ENCODE measurements around the gene XPNPEP3. TPM values are rescaled to one million over a fixed set of nuclear protein-coding genes. Genes with fewer than 3 reads are reported as not detected.
"Not testable (repeated sequence)": the region's sequence is repeated elsewhere in the genome, so short reads cannot be mapped to it uniquely, and the experiment has no call there.

Gene XPNPEP3
- polyA plus RNA-seq (2012; ENCODE audit: insufficient read depth, insufficient read length): 13.0 TPM

DNA sequence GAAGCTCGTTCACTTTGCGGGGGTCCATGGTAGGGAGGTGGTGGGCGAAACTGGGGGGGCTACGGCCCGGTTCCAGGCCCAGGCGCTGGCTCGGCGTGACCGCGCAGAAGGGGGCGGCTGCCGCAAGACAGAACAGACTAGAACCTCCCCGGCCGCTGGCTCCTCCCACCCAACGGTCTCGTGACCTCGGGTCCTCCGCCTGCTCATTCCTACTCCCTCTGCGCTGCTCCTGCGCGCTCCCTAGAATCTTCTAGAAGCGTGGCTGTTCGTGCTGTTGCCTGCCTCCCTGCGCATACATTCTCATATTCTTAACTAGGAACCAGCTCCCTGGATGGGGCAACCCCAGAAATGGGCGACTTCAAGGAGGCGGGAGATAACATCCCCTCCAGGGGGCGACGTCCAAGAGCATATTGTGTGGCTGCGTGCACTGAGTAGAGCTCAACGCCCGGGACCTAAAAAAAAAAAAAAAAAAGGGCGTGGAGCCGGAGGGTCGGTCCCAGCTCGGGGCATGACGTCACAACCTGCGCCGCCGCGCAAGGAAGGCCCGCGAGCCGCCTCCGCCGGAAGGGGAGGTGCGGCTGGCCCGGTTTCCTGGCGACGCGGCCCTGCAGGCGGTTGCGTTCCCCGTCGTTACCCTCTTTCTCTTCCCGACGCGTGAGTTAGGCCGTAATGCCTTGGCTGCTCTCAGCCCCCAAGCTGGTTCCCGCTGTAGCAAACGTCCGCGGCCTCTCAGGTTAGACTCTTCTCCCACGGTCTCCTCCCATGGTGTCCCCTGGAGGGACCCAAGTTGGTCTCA, at the start of gene XPNPEP3, which contains the start of gene ST13:
Gene XPNPEP3 (plus strand): TSS at position 636 of the 796 bp plus-strand sequence. CDS start 34 bp downstream, at position 670.
Gene ST13 (minus strand): TSS at position 127 of the 796 bp plus-strand sequence. CDS start 99 bp downstream, at position 28.
- peak; percentile 96 for DNase-seq (ENCODE audit: low read depth, low spot score)
- H3K4me3 ChIP-seq (ENCODE audit: low read length): peak within 1 kb of the TSS; percentile 97

DNA sequence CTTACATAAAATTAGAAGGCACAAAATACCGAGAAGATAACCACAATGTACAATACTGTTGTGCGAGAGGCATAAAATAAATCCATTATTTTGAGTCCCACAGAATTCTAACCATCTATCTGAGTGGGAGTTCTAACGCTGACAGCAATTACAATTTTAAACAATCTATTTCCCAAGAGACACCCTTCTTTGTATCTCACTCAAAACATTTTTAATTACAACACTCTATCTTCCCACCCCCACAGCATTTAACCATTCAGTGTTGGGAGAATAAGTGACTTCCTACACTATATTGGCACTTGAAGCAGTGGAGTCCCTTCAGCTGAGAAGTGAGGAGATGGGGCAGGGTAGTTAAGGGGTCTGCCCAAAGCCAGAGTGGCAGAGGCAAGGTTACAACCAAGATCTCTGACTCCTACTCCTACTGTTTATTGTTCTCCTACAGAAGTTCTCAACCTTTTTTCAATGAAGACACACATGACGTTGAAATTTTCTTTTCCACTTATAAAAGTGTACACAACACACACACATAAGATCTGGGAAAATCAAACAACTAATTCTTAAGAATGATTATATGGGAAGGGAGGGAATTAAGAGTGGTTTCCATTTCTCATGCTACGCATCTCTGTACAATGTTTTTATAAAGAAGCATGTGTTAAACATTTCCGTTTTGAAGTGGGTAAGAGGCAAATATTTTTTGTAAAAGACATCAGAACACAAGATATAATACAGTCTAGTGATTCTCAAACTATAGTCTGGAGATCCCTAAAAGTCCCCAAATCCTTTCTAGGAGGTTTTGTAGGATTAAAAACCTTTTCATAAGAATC, 48.7 kb upstream of the XPNPEP3 start:
- DNase-seq (ENCODE audit: low read depth, low spot score): no peak
- H3K4me3 ChIP-seq (ENCODE audit: low read length): no peak overlapping the region

DNA sequence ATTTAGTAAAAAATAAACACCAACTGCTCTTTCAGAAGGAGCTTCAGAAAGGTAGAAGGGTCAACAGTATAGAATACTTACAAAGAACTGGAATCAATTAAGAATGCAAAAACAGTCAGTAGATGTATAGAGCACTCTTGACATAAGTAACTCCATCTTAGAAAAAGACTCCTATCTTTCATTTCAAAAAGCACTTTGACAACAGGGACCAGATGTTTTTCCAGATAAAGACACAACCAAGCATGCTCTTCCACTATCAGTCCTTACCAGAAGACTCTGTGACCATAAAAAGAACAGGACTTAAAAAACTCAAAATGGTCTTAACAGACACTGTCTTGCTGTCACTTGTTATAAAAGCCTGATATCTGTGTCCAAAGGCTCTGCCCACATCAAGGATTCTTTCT, 43.0 kb upstream of the XPNPEP3 start:
- DNase-seq (ENCODE audit: low read depth, low spot score): peak; percentile 69
- no peak overlapping the region for H3K4me3 ChIP-seq (ENCODE audit: low read length)

DNA sequence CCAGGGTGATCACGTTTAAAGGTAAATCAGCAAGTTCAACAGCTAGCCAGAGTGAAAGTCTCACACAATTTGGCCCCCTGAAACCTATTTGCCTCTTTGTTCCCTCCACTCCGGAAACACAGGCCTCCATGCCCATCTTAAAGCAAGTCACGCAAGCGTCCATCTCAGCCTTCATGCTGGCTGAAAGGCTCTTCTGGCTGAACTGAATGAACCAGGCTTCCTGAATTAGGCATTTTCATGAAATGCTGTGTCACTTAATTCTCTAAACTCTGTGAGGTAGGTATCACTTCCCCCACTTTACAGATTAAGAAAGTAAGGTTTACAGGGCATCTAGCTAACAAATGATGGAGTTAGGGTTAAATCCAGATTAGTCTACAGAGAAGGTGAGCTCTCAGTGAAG, 39.2 kb upstream of the XPNPEP3 start:
- H3K4me3 ChIP-seq (ENCODE audit: low read length): peak overlapping the region; percentile 94
- no peak for DNase-seq (ENCODE audit: low read depth, low spot score)

DNA sequence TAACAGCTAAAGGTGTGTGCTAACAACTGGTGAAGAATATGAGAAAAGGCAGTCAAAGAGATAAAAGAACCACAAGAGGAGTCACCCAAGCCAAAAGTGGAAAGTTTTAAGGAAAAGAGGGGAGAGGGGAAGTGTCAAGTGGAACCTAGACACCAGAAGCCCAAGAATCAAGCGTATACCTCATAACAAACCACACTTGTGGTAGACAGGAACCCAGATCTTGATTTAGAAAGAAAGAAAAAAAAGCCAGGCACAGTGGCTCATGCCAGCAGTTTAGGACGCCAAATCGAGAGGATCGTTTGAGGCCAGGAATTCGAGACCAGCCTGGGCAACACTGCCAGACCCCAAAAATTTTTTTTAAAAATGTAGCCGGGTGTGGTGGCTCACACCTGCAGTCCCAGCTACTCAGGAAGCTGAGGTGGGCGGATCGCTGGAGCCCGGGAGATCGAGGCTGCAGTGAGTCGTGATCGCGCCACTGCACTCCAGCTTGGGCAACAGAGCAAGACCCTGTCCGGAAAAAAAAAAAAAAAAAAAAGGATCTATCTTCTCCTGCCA, 38.7 kb upstream of the XPNPEP3 start:
- DNase-seq (ENCODE audit: low read depth, low spot score): peak; percentile 37
- H3K4me3 ChIP-seq (ENCODE audit: low read length): peak overlapping the region; percentile 94

DNA sequence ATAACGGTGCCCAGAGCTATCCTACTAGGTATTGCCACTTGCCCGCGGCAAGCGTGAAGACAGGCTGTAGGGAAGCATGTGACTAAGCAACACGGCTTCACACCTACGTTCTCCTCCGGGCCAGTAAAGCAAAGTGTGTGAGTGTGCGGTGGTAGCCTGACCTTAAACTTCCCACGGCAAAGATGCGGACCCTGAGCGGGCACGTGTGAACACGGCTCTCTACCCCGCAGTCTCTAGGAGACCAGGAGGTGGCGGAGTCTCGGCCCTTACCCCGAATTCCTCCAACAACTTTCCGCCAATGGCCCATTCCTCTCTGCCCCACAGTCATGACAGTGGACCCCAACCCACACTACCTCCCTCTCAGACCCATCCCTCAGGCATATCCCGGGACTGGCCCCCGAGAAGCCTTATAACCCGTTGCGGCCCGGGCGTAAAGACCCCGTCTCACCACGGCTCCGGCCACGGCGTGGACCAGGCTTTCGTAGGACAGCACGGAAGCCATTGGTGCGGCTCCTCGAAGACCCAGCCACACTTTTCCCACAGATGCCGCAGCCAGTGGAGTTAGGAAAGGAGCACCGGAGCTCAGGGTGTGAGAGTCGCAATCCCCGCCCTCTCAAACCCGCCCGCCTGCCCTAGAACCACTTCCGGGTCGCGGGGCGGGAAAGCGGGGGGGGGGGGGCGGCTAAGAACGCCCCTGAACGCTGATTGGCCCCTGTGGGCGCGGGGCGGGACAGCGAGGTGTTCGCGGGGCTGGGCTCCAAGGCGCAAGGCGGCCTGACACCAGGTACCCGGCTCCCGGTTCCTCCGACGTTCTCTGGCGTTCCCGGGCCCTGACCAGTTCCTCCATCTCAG, 38.0 kb upstream of the XPNPEP3 start, which contains the start of gene SLC25A17:
Gene SLC25A17 (minus strand): TSS at position 600 of the 852 bp plus-strand sequence. CDS start 98 bp downstream, at position 502.
- DNase-seq (ENCODE audit: low read depth, low spot score): peak; percentile 76
- peak within 1 kb of the TSS; percentile 94 for H3K4me3 ChIP-seq (ENCODE audit: low read length)

DNA sequence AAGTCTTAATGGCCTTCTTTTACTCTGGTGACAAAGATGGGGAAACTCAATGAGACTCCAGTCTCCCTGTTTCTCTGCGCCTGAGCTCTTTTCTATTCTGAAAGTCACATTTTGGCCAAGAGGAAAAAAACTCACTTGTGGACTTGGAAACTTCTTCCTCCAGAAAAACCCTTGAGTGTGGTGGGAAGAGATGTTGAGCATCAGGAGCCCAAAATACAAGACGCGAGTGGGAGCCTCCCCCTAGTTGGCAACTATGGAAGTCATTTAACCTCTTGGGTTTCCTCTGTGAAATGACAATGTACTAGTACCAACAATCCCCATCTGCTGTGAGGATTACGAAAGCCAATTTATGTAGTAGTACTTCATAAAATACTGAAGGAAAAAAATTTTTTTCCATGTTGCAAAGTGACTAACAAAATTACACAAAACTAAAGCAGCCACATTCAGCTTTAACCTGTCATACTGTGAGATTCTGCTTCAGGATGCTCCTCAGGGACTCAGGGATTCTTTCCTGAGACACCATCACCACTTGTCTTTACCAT, 37.3 kb upstream of the XPNPEP3 start:
- peak overlapping the region; percentile 94 for H3K4me3 ChIP-seq (ENCODE audit: low read length)
- peak; percentile 25 for DNase-seq (ENCODE audit: low read depth, low spot score)

DNA sequence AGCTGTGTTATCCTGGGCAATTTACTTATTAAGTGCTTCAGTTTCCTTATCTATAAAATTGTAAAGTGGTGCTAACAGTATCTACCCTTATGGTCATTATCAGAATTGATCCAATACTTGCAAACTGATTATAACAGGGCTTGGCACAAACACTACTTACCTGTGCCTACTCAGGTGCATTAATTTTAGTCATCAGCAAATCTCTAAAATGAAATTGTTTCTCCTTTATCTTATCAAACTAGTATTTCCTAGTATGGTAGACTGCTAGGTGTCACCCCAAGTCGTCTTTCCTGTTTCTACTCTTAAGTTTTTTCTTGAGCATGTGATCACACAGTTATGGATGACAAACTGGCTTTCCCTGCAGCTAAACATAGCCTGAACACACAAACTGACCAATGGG, 33.5 kb upstream of the XPNPEP3 start:
- no peak for DNase-seq (ENCODE audit: low read depth, low spot score)
- no peak overlapping the region for H3K4me3 ChIP-seq (ENCODE audit: low read length)

DNA sequence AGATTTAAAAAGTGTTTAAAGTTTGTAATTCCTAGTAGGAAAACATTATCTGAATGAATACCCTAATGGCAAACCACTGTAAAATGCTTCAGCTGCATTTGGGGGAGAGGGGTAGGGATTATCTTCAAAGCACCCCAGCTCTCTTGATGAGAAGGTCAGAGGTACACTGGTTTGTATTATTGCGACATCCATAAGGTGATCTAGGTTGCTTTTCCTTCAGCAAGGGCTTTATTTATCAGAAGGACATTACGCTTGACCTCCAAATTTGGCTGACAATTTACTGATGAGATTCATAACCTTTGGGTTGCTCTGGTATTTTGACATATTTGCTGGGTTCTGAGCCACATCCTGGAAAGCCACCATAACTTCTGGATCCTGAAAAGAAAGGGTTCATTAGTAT, 30.7 kb upstream of the XPNPEP3 start:
- not testable (repeated sequence) for DNase-seq (ENCODE audit: low read depth, low spot score); H3K4me3 ChIP-seq (ENCODE audit: low read length)

DNA sequence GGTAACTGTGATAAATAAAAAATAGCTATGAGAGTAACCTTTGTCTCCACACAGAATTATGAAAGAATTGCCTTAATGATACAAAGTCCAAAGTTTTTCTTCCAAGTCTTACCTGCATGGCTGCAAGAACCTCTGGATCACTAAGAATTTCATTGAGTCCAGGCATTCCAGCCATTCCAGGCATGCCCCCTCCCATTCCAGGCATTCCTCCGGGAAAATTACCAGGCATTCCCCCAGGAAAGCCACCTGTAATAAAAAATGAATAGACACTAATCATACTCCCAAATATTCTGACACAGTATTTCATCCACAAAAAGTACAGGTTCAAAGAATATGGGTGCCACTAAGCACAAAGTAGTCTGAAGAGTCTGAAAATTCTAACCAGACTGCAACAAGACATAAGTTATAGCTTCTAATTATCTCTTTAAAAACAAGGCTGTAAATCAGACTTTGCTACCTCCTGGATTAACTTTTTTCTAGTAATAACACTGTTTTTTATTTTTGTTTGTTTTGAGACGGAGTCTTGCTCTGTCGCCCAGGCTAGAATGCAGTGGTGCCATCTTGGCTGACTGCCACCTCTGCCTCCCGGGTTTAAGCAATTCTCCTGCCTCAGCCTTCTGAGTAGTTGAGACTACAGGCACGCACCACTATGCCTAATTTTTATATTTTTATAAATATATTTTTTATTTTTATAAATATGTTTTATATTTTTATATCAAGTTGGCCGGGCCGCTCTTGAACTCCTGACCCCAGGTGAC, 29.8 kb upstream of the XPNPEP3 start:
- no peak overlapping the region for H3K4me3 ChIP-seq (ENCODE audit: low read length)
- no peak for DNase-seq (ENCODE audit: low read depth, low spot score)

DNA sequence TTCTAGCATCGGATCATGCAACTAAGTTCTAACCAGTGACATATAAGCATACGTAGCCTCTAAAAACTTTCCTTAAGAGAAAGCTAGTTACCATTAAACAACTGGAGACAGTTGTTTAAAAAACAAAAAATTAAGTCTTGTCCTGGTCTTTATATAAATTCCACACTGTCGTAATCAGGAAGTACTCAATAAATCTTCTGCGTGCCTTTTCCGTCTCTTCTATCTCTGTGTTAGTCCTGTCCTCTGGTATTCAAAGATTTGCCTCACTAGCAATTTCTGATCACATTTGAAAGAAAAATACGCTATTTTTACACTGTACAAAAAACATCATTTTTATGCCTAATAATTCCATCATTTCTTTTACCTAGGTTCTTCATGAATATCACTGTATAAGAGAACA, 27.8 kb upstream of the XPNPEP3 start:
- H3K4me3 ChIP-seq (ENCODE audit: low read length): no peak overlapping the region
- DNase-seq (ENCODE audit: low read depth, low spot score): no peak

DNA sequence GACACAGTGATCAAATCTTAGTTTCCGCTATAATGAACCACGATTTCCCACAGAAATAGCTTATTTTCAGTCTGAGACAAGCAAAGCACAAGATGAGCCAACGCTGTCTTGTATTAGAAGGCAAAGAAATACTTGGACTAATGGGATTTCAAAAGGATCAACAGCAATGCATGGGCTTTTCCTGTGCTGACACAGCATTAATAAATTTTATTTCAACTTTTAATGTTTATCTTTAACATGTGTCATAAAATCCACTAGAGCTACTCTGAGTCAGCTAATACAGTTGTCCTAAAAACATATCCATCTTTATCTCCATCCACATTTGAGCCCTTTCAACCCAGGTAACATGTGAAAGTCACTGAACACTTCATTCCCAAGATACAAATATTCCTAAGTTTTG, 22.3 kb upstream of the XPNPEP3 start:
- no peak overlapping the region for H3K4me3 ChIP-seq (ENCODE audit: low read length)
- DNase-seq (ENCODE audit: low read depth, low spot score): no peak

DNA sequence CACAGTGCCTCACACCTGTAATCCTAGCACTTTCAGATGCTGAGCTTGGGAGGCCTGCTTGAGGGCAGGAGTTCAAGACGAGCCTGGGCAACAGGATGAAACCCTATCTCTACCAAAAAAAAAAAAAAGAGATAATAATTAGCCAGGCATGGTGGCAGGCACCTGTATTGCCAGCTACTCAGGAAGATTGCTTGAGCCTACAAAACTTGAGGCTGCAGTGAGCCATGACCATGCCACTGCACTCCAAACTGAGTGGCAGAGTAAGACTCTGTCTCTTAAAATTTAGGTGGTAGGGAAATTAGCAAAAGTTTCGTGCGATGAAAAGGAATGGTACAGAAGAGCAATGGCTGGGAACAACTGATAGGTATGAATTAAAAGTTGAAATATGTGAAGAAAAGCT, 18.5 kb upstream of the XPNPEP3 start:
- DNase-seq (ENCODE audit: low read depth, low spot score): no peak
- H3K4me3 ChIP-seq (ENCODE audit: low read length): no peak overlapping the region

DNA sequence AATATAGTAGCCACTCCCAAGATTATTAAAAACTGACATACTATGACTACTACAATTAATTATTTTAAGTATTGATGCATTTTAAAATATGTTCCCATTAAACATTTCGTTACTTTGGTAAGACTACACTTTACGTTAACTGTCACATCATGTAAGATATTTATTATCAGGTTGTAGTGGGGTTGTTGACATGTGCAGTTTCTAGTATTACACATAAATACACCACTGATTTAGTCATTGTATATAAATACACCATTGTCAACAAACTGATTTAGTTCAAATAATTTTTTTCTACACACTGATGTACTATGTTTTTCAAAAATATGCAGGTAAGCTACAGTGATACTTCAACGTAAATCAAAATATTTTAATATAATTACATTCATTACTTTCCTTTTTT, 12.0 kb upstream of the XPNPEP3 start:
- no peak overlapping the region for H3K4me3 ChIP-seq (ENCODE audit: low read length)
- DNase-seq (ENCODE audit: low read depth, low spot score): no peak

DNA sequence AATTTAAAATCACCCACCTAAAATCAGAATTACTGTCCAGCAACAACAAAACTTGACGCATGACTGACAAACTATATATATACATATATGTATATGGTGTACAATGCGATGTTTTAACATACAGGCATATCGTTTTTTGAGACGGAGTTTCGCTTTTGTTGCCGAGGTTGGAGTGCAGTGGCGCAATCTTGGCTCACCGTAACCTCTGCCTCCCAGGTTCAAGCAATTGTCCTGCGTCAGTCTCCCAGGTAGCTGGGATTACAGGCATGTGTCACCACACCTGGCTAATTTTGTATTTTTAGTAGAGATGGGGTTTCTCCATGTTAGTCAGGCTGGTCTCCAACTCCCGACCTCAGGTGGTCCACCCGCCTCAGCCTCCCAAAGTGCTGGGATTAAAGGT, 11.1 kb upstream of the XPNPEP3 start:
- H3K4me3 ChIP-seq (ENCODE audit: low read length); DNase-seq (ENCODE audit: low read depth, low spot score): not testable (repeated sequence)

DNA sequence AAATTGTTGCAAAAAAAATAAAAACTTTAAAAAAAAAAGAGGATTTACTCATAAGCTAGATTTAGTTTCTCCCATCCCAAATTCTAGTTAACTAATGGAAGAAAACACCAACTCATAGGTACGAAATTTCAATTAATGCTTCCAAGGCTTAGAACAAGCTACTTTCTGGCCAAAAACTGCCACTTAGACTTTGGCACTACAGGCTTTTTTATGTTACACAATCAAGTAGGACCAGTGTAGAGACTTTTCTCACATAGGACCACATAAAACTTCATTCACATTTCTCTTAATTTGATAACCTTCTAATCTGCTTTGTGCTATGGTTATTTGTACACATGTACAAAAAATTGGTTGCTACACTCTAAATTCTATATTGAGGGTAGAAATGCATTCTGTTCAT, 3.6 kb upstream of the XPNPEP3 start:
- H3K4me3 ChIP-seq (ENCODE audit: low read length): no peak overlapping the region
- DNase-seq (ENCODE audit: low read depth, low spot score): no peak

DNA sequence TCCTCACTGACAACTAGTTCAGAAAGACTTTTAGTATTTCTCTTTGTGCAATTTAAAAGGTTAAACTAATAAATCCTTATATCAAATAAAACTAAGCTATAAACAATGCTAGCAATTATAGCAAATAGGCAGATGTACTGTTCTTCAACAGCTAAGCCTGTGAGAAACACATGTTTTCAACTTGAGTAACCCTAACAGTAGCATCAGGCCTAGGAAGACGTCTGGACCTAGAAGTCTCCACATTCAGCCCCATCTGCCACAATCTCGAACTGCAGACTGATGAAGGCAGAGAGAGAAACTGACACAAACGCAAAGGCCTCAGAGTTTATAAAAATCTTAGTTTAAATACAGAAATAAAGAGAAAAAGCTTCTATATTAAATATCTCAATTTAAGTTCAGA, 3.0 kb upstream of the XPNPEP3 start:
- DNase-seq (ENCODE audit: low read depth, low spot score): no peak
- no peak overlapping the region for H3K4me3 ChIP-seq (ENCODE audit: low read length)

All from Jurkat, Clone E6-1 (cell line).